ENCODE measurements around the gene GADL1.

Gene GADL1

DNA sequence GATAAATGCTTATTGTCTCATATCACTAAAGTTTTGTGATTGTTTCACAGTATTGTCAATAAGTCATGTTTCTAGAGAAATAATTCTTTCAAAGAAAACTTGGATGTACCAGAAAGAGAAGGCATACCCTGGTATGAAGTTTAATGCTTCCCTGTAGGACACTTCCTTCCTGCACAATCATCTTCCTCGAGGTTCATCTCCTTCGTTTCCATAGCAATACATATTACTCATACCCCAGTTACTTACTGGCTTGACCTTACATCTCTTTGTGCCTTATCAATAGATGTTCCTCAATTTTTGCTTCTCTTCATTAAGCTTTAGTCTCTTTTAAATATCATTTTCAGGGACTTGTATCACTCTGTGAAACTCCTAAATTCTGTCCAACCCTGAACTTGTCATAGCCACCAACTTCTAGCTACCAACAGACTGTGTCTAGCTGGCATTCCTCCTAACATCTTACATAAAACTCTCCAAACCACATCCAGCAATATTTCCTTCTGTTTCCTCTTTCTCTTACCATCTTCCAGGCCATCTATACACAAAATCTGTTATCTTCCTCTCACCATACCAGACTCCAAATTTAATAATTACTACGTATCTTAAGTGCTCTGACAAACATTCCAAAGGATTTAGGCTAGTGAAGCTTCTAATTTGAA is 134.3 kb downstream of the GADL1 start:
- no peak for DNase-seq (ENCODE audit: low read depth, low spot score)

DNA sequence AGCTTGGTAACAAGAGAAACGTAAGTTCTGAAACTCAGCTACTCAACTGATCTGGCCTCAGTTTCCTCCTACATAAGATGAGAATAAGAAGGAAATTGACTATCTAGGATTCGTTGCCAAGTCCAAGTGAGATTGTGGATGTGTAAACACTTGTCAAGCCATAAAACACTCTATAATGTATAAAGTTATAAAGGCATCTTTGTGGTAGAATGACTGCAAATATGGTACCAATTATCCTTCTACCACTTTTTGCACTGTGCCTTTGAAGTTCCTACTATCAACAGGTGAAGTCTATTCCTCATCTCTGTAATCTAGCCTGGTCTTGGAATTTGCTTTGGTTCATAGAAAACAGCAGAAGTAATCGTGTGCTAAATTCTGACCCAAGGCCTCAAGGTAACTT is 138.2 kb downstream of the GADL1 start:
- no peak for DNase-seq (ENCODE audit: low read depth, low spot score)

DNA sequence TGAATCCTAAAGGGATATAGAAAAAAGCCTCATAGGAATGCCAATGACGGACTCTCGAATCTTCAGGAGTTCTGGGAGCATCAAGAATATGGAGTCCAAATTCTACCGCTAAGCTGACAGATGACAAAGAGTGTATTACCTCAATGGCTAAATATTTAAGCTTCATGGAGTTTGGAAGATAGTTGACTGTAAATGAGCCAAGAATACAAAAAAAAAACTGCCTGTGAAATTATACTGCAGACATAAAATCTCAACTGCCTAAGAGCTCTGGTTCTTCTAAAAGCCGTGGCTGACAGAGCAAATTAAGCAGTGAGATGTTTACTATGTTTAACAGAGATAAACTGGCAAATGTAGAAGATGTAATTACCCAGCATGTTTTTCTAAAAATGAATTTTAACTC is 140.0 kb downstream of the GADL1 start:
- no peak for DNase-seq (ENCODE audit: low read depth, low spot score)

DNA sequence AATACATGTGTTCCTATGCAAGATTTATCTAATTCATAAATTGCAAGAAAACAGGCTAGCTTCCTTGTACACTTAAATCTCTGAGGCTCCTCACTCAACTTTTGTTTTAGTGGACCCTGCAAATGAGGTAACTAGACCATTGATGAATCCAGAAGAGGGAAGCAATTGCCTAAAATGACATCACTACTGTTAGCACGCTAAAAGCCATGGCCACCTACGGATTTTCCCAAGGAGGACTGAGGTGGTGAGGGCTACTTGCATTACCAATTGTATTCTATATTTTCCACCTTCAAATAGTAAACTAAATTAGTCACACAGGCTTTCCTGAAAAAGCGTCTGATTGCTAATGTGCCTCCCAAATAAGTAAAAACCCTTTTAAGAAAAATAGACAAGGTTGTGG is 140.7 kb downstream of the GADL1 start:
- DNase-seq (ENCODE audit: low read depth, low spot score) = no peak

DNA sequence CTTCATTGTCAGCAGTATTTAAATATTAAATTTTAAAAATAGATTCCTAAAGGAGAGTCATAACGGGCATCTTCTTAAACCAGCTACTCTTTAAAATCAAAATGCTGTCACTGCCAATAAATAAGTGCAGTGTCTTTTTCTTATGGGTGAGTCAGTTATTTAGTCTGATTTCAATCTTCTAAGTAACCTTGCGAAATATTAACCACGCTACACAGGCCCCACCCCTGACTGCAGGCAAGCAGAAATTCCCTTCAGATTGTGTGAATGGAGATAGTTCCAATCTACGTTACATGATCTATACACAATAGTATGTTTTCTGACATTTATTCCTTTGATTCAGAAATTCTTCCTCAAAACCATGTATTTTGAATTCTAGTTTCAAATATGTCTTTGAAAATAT is 141.5 kb downstream of the GADL1 start:
- DNase-seq (ENCODE audit: low read depth, low spot score) = no peak

DNA sequence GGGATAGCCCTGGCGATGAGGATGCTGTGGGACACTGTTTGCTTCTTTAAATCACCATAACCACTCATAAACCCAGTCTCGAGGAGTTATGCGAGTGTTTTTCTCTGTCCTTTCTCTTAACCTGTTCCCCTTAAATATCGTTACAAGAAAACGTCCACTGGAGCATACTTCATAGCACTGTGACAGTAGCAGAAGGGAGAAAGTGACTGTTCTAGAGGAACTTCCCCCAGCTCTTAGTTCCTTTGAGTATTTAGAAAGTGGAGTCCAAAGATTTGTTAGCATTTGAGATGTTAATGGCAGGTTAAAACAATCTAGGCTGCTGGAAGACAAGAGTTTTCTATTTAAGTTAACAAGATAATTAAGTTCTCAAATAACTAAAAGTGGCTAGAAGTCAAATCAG is 142.0 kb downstream of the GADL1 start:
- no peak for DNase-seq (ENCODE audit: low read depth, low spot score)

DNA sequence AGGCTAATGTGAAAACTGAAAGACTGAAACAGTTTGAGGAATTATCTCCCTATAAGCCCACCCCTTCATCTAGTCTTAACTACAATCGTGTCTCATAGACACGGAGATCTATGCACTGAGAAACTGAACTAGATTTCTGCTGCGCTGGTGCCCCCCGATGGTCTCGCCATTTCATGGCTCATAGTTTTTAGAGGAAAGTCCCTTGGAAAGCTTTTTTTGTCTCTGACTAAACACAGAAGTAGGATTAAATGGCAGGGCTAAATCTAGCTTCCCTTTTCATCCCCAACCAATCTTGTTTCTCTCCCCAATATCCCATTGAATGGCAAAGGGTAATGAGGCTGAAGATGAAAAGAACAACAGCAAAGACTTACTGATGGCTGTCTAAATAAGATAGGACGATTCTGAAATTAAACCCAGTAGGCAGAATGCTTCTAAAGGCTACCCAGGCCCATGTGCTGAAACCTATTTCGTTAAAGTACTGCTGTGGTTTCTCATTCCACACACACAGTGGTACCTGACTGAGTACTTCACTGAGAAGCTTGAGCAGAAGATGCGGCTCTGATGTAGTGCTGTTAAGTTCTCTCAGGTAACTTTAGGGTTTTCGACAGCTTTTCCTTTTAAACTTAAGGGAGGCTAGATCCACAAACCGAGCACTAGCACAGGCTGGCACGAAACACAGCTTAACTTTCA is 142.7 kb downstream of the GADL1 start:
- peak; percentile 31 for DNase-seq (ENCODE audit: low read depth, low spot score)

DNA sequence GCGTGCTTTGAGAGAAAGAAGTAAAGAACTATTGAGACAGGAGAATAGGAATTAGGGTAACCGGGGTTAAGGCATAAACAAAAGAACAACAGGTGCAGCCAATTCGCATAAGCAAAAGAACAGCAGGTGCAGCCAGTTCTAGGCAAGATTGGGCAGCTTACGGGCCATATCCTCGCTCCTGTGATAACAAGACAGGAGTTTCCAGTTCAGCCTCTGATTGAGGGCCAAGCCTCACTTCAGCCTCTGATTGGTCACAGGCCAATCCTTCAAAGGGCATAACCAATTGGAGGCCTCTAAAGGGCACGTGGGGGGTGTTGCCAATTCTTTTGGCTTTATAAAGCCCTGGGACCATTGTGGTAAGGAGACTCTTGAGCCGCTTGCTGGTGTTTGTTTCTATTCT is 143.5 kb downstream of the GADL1 start:
- no peak for DNase-seq (ENCODE audit: low read depth, low spot score)

DNA sequence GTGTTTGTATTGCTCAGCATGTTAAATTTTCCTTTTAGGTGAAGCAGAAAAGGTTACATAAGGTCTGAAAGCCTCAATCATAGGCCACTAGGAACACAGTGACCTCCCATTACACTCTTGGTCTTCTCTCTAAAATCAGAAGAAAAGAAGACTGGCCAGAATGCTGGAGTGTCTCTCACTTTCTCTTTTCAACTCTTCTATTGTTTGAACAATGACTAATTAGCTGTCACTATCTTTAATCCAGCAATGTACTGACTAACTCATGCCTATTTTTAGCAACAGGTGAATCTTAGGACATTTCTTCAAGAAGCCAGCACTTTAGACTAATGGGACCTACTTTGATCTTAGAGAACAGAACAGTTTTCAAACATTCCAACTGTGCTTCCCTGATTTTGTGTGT is 145.2 kb downstream of the GADL1 start:
- DNase-seq (ENCODE audit: low read depth, low spot score) = no peak

DNA sequence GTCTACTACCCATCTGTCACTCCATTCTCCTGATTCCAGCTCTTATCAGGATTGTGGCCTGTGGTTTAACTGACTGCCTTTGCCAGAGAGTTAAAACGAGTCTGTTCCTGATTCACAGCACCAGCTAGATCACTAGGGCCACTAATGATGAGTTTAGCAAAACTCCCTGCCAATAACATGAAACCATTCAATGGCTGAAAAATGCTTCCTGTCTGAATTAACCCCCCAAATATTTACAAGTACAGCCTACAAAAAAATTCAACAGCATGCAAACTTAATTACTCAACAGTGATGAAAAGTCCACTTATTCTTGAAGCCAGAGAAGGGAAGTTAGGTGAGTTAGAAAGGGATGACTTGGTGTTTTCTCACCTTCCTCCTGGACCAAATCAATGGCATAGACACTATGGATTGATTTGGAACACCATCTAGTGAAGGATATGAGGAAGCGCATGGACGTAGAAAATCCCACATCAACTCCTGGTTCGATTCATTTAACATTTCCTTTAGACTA is 146.6 kb downstream of the GADL1 start:
- no peak for DNase-seq (ENCODE audit: low read depth, low spot score)

DNA sequence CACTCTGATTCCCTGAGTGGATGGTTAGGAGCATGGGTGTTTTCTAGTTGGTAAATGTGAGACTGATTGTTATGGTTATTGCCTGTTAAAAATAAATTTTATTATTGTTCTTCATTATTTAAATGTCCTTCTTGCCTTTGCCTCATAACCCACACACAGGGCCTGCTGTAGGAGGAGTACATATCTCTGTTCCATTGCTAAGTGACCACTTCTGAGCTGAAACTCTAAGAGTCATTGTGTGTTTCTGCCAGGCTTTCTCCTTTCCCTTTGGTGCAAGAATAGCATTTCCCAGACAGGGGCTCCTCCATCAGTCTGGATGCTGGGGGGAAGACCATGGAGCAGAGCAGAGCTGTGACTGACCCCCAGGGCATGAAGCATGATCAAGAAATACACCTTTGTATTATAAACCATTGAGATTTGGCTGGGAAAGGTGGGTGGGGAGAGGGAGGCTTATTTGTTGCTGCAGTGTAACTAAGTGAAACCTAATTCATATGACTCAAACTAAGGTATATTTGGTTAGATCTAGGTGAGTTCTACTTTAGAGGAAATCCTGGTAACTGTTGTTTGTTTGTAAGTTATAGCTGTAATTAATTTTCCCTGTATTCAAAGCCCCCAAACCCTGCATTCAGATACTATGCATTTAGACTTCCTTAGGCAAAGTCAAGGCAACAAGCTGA is 150.7 kb downstream of the GADL1 start:
- DNase-seq (ENCODE audit: low read depth, low spot score) = no peak

DNA sequence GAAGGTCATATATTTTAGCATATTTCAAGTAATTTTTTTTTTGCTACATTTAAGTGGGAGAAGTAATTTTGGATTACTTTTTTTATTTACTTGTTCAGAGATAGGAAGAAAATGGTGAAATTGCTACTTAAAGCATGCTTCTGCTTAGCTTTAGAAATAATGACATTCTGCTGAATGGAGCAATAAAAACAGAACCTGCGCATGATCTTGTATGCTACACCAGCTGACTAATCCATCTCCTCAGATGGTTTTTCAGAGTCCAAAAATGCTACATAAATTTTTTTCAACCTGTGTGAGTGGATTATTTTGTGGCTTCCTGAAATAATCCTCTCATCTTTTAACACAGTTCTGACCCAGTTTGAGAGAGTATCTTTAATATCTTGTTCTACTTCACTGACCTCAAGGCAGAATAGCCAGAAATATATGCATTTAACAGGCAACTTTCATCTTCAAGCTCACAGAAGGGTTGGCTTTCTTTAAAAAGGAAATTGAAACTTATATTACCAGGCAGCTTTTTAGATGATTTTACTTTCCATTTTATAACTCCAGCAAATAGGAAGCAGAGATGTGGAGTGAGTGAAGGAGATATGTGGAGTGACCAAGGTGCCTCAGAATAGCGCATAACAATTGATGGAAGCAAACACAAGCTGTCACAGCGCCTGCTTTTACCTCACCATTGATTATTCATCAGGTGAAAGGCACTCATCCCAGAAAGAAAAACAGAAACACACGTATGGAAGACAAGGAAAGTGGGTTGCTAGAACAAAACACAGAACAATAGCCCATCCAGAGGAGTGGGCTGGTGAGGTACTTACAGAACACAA is 151.5 kb downstream of the GADL1 start:
- DNase-seq (ENCODE audit: low read depth, low spot score) = no peak

DNA sequence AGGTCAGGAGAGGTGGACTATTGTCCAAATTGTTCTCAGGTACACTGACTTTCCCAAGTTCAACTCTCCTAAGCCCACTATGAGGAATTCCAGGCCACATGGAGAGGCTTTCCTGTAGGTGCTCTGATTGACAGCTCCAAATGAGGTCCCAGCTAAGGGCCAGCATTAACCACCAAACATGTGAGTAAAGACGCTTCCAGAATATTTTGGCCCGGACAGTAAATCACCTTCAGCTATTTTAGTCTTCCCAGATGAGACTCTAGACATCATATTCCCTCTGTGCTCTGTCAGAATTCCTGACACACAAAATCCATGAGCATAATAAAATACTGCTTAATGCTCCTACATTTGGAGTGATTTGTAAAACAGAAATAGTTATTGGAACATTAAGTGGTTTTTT is 152.6 kb downstream of the GADL1 start:
- DNase-seq (ENCODE audit: low read depth, low spot score) = no peak

DNA sequence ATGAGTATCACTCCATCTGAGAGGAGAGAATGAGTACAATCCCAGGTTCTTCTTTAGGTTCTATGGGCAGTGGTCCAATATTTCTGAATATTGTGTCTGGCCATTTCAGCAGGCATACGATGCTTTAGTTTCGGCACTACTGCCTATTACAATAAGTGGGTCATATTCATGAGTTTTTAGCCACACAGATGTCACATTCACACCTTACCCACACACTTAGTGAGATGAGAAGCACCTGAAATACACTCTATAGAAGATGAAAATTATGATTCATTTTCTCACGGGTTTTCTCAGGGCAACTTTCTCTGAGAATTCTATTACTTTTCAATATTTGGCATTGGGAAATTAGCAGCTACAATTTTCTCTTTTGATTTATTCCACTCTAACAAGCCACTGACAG is 155.9 kb downstream of the GADL1 start:
- no peak for DNase-seq (ENCODE audit: low read depth, low spot score)

DNA sequence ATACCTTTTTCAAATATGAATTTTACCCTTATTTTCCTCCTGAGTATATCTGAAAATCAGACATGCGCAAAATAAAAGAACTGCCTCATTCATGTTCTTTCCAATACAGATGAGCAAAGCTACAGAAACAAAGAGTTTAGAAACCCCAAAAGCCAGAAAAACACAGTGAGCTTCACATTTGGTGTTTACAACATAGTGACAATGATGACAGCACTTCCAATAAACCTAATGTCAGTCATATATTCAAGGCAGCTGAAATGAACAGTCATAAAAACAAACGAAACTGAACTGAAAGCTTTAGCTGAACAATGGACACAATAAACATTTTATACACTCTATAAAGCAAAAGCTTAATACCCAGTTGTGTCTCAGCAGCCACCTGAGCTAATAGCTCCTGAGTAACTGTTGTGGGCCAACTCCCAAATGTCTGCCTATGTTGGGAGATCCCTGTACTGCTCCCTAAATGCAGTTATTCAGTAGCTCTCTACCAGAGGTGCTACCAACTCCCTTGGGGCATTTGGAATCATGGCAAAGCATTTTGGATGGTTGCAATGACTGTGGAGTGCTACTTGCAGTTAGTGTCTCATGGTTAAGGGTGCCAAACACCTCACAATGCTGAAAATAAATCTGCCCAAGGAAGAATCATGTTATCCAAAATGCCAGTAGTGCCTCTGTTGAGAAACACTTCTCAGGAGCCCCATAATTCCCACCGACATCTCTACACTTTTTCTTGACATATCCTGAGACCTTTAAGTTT is 156.5 kb downstream of the GADL1 start:
- DNase-seq (ENCODE audit: low read depth, low spot score) = no peak

DNA sequence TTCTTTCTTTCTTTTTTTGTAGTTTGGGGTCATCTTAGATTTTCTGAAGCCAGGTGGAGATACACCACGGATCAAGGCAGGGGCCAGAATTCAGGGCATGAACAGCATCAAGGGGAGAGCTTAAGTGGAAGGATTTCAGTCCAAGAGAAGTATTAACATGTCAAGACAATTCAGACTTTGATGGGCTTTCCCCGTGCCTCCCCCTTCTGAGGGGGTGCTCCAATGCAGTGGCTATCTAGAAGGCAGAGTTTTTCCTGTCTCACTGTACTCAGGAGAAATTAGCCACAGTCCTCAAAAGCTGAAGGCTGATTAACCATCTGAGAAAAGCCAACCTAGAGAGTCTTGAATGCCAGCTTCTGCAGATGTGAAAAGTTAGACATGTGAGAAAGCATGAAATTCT is 160.8 kb downstream of the GADL1 start:
- no peak for DNase-seq (ENCODE audit: low read depth, low spot score)

DNA sequence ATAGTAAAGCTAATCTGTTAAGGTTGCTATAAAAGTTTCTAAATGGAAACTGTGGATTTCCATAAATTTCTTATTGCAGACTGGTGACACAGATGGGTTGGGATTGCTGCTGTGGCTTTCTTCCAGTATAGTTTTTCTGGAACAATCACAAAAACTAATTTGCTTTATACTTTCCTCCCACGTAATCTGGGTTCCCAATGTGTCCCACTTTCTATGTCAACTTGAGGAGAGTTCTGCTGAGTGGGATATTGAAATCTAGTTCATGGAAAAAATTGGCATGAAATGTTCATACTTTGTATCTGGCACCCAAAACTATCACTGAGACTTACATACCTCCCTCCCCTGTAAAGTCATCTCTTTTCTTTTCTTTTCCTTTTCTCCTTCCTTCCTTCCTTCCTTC is 161.3 kb downstream of the GADL1 start:
- DNase-seq (ENCODE audit: low read depth, low spot score) = no peak

DNA sequence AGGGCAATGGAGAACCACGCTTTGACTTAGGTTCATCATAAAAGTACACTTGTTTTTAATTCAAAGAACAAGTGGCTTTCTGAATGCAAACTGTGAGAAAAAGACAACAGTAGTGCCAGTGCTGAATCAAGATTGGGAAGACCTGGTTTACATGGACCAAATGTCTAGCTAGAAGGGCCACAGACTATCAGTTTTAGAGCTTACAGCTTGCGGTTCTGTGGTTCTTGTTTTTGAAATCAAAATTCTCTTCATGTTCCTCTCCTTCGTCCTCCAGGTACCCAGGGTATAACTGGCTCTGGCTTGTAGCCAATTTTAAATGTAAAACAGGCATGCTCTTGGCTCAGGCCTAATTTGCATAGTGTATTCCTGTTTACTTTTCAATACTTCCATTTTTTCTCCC is 163.5 kb downstream of the GADL1 start:
- no peak for DNase-seq (ENCODE audit: low read depth, low spot score)

DNA sequence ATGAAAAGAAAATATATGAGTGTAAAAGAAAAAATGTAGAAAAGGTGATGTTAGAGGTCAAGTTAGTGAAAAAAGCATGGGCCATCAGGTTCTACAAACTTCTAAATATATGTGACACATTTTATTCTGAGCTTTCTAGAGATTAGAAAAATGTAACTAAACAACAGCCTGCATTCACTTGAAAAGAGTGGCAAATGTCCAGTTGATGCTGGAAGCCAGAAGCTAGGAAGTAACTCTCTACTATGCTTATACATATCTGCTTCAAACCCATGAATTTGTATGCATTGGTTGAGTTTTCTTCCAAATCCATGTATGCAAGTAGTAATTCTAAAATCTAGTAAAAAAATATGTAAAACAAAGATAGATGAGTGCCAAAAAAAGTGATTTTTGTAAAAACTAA is 164.5 kb downstream of the GADL1 start:
- DNase-seq (ENCODE audit: low read depth, low spot score) = no peak

DNA sequence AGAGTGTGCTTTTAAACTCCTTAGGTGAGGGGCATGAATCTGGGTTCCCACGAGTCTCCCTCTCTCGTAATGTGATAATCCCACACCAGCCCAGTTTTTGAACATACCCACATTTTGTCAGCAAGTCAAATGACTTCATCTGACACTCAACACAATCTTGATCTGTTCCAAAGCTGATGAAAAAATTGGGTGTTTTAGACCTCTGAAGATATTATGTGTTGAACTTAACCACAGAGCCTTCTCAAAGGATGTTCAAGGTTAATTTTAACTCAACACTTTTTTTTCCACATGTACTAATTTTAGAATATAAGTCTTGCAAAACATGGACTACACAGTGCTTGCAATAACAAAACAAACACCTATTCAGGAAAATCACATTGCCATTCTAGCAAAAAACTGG is 164.9 kb downstream of the GADL1 start:
- no peak for DNase-seq (ENCODE audit: low read depth, low spot score)

DNA sequence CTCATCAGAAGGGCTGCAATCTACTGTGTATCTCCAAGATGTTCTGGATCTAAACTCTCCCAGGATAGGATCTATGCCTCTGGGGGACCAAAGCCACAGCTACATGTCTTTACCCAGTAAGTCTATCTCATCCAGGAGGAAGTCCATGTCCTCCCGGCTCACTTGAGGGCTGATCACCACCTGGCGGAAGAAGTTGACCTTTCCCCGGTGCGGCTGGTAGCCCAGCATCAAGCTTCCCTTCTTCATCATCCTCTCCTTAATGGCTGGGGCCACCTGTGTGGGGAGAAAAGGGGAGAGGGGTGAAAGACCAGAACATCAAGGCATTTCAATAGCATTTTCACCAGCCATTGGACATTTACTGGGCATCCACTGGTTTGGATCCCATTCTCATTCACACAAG is 166.3 kb downstream of the GADL1 start:
- DNase-seq (ENCODE audit: low read depth, low spot score) = no peak

All from ELF-1 (cell line).